ENCODE data around the gene KCNG2.
A peak's percentile ranks its signal among the peaks of the same experiment; 100 is the strongest.

The KCNG2 gene

DNA sequence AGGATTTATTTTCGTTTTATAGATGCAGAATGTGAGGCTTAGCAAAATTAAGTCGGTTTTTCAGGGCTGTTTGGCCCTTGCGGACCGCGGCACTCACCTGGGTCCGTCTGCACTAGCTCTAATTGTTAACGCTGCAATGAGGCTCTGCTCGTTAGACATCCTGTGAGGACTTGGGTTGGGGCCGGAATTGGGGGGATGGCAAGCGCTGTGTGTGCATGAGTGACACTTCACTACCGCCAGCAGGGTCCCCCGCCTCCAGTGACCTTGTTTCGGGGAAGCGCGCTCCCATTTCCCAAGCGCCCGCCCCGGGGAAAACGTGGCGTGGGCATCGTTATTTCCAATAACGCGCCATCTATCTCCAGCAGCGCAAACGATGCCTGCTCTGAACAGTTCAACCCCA, 54.2 kb downstream of the KCNG2 start:
- H3K4me1 ChIP-seq (ENCODE audit: insufficient read depth, poor library complexity, severe bottlenecking), result no peaks in the 10 kb centered on the region
- TF ChIP-seq, protein P1, sequence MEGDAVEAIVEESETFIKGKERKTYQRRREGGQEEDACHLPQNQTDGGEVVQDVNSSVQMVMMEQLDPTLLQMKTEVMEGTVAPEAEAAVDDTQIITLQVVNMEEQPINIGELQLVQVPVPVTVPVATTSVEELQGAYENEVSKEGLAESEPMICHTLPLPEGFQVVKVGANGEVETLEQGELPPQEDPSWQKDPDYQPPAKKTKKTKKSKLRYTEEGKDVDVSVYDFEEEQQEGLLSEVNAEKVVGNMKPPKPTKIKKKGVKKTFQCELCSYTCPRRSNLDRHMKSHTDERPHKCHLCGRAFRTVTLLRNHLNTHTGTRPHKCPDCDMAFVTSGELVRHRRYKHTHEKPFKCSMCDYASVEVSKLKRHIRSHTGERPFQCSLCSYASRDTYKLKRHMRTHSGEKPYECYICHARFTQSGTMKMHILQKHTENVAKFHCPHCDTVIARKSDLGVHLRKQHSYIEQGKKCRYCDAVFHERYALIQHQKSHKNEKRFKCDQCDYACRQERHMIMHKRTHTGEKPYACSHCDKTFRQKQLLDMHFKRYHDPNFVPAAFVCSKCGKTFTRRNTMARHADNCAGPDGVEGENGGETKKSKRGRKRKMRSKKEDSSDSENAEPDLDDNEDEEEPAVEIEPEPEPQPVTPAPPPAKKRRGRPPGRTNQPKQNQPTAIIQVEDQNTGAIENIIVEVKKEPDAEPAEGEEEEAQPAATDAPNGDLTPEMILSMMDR (IDR thresholded peaks at IDR 0.05; ENCODE audit: poor library complexity, severe bottlenecking), result no peak
- ATAC-seq (ENCODE audit: low read depth) (no peak), DNase-seq (ENCODE audit: low spot score) (no peak)
- no peak overlapping the region for H3K27ac ChIP-seq (ENCODE audit: poor library complexity, severe bottlenecking)
- peaks cover 10% of the 10 kb centered on the region for H3K27me3 ChIP-seq (ENCODE audit: insufficient read depth, poor library complexity, severe bottlenecking)
- H3K9me3 ChIP-seq (ENCODE audit: severe bottlenecking), result no peaks in the 10 kb centered on the region
- H3K36me3 ChIP-seq (ENCODE audit: low read depth), result no peaks in the 10 kb centered on the region
- H3K4me3 ChIP-seq (ENCODE audit: severe bottlenecking), result no peak overlapping the region

DNA sequence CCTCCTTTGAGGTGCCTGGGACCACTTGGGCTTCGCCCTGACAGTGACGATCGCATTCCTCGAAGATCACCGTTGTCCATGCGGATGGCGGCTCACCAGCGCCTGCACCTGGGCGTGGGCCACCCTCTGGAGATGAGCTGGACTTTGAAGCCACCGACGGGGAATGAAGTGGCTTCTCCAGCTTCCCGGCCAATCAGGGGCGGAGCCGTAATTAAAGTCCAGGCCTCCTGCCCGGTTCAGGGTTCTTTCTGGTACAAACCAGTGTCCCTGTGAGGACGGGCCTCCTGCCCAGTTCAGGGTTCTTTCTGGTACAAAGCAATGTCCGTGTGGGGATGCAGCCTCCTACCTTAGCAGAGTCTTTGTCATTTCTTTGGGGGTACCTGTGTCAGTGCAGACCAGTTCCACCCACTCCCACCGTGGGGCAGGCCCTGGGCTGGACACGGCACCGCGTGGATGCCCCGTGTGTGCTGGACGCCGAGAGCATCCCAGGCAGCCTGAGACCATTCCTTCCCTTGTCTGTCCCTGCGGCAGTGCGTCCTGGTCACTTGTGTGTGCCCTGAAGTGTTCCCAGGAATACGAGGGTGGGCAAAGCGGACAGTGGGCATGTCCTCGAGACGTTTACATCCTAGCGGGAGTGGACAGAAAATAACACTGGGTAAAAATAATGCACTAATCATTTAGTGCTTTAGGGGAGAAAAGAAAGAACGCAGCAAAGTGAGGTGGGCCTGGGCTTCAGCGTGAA, 55.0 kb downstream of the KCNG2 start:
- H3K27me3 ChIP-seq (ENCODE audit: insufficient read depth, poor library complexity, severe bottlenecking), result peaks cover 10% of the 10 kb centered on the region
- DNase-seq (ENCODE audit: low spot score) (no peak), ATAC-seq (ENCODE audit: low read depth) (no peak)
- H3K36me3 ChIP-seq (ENCODE audit: low read depth), result no peaks in the 10 kb centered on the region
- H3K27ac ChIP-seq (ENCODE audit: poor library complexity, severe bottlenecking), result no peak overlapping the region
- H3K9me3 ChIP-seq (ENCODE audit: severe bottlenecking), result no peaks in the 10 kb centered on the region
- H3K4me1 ChIP-seq (ENCODE audit: insufficient read depth, poor library complexity, severe bottlenecking), result no peaks in the 10 kb centered on the region
- TF ChIP-seq, protein P1 (IDR thresholded peaks at IDR 0.05; ENCODE audit: poor library complexity, severe bottlenecking), result no peak
- no peak overlapping the region for H3K4me3 ChIP-seq (ENCODE audit: severe bottlenecking)

DNA sequence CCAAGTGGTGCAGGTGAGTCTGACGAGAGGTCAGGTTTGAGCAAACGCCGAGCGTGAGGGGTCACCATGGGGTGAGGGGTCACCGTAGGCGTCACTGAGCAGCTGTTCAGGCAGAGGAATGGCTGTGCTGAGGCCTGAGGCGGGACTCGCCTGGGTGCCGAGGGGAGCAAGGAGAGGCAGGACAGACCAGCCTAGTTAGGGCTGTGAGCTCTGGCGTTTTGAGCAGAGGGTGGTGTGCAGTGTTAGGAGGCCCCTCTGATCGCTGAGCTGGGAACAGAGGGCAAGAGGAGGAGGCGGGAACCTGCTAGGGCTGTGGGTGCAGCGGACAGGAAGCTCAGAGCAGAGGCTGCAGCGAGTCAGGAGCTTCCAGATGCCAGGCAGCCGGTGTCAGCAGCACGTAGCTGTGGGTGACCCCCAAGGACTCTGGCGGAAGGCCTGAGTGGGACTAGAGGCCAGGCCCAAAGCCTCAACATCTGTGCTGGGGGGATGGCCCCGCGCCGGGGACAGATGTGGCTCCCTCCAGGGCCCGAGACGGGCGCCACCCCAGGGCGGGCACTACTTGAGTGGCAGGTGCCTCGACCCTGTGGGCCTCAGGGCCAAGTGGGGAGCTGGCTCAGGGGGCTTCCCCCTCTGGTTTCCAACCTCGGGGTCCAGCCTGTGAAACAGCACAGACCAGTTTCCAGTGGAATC, 55.7 kb downstream of the KCNG2 start:
- no peak overlapping the region for H3K4me3 ChIP-seq (ENCODE audit: severe bottlenecking)
- peaks cover 10% of the 10 kb centered on the region for H3K27me3 ChIP-seq (ENCODE audit: insufficient read depth, poor library complexity, severe bottlenecking)
- no peaks in the 10 kb centered on the region for H3K36me3 ChIP-seq (ENCODE audit: low read depth)
- DNase-seq (ENCODE audit: low spot score) (no peak), ATAC-seq (ENCODE audit: low read depth) (0 out of 3 replicates have a peak, but pooled peaks have one; percentile 7)
- TF ChIP-seq, protein P1 (IDR thresholded peaks at IDR 0.05; ENCODE audit: poor library complexity, severe bottlenecking), result no peak
- H3K4me1 ChIP-seq (ENCODE audit: insufficient read depth, poor library complexity, severe bottlenecking), result no peaks in the 10 kb centered on the region
- no peaks in the 10 kb centered on the region for H3K9me3 ChIP-seq (ENCODE audit: severe bottlenecking)
- H3K27ac ChIP-seq (ENCODE audit: poor library complexity, severe bottlenecking), result no peak overlapping the region

- TF ChIP-seq, protein P1 (IDR thresholded peaks at IDR 0.05; ENCODE audit: poor library complexity, severe bottlenecking), result no peak
- DNase-seq (ENCODE audit: low spot score) (no peak), ATAC-seq (ENCODE audit: low read depth) (no peak)
- Histone ChIP-seq H3K27ac (ENCODE audit: poor library complexity, severe bottlenecking) (no peak overlapping the region), H3K4me3 (ENCODE audit: severe bottlenecking) (no peak overlapping the region), H3K27me3 (ENCODE audit: insufficient read depth, poor library complexity, severe bottlenecking) (peaks cover 10% of the 10 kb centered on the region), H3K9me3 (ENCODE audit: severe bottlenecking) (no peaks in the 10 kb centered on the region), H3K4me1 (ENCODE audit: insufficient read depth, poor library complexity, severe bottlenecking) (no peaks in the 10 kb centered on the region), H3K36me3 (ENCODE audit: low read depth) (no peaks in the 10 kb centered on the region)
These were observed 56.2 kb downstream of the KCNG2 start for GRCh38 chr18:79853993-79854364.

Measured in RWPE2 (cell line).